NCI-H524 treated with DMSO at 0.1 percent for 48 hours (cell line): ENCODE data around the gene ZNF581.

Experiments used
- DNase-seq: peaks from one replicate; lab custom pipeline; 2025; lab: John Stamatoyannopoulos, UW

The ZNF581 gene

GRCh38 chr19:55648585-55649267, 5.3 kb downstream of the ZNF581 start:
- DNase-seq: no peak

DNA sequence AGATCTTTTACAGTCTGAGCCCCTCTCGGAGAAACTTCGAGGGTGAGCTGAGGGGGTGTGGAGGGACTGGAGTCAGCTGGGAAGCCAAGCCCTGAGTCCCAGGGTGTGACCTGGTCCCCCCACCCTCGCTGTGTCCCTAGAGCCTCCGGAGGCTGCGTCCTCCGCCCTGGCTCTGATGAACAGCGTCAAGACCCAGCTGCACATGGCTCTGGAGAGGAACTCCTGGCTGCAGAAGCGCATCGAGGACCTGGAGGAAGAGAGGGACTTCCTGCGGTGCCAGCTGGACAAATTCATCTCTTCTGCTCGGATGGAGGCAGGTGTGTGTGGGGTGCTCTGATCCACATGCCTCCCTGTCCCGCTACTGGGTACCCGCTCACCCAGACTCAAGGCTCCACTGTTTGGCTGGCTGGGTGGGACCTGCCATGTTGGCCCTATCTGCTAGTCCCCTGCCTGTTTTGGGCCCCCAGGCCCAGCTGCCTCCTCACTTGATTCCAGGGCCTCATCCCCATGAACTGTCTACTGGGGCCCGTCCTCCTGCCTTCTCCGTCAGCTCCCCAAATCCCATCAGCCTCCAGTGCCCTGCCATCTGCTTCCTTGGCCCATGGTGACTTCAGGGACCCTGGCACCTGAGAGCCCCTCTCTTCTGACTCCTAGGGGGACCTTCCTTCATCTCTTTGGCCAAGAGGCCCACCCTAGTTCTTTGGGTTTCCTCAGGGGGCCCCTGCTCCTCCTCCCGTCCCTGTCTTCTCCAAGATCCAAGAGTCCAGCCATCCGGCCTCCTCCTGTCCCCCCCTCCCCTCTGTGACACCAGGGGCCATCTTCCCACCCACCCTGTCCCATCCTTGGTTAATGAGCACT, 6.0 kb downstream of the ZNF581 start:
- DNase-seq: no peak

DNA sequence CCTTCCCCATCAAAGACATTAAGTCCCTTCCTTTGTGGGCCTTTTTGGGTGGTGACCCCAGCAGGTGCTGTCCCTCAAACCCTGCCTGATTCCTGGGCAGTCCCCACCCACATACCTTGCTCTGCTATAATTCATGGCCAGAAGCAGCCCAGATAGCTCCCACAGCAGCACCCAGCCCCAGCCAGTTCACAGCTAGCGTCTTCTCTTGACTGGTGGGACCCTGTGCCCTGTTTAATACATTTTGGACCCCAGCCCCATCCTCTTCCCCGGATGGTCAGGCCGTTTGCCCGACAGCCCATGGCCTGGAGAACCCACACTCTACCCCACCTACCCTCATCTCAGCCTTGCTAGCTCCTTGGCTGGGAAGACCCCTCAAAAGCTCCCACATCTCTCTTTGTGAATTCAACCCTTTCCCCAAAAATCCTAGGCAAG, 6.7 kb downstream of the ZNF581 start:
- no peak for DNase-seq

DNA sequence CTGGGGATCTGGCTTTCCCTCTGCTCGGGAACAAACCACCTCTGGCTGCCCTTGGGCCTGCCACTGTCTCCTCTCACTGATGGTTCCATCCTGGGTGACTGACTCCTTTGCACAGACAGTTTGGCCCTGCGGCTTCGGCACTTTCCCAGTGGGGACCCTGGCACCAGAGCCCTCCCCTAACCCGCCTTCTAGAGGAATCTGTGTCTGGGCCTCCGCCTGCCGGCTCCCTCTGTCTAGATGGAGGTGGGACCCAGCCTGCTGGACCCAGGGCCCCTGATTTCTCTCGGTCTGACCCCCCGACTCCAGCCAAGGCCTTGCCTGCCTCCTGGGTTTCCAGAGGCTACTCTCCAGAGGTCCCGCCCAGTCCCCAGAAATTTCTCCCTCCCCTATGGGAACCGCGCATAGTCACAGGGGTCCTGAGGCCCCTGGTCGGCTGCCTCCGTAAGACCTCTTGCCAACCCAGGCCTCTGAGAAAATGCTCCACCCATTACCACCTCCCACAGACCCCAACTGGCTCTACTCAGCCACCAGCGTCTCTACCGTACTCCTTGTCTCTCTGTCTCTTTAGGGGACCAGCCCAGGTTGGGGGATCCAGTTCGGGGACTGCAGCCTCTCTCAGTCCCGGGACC, 7.3 kb downstream of the ZNF581 start:
- DNase-seq: no peak

- DNase-seq: no peak
Measured at GRCh38 chr19:55651236-55651635, 7.8 kb downstream of the ZNF581 start.

DNA sequence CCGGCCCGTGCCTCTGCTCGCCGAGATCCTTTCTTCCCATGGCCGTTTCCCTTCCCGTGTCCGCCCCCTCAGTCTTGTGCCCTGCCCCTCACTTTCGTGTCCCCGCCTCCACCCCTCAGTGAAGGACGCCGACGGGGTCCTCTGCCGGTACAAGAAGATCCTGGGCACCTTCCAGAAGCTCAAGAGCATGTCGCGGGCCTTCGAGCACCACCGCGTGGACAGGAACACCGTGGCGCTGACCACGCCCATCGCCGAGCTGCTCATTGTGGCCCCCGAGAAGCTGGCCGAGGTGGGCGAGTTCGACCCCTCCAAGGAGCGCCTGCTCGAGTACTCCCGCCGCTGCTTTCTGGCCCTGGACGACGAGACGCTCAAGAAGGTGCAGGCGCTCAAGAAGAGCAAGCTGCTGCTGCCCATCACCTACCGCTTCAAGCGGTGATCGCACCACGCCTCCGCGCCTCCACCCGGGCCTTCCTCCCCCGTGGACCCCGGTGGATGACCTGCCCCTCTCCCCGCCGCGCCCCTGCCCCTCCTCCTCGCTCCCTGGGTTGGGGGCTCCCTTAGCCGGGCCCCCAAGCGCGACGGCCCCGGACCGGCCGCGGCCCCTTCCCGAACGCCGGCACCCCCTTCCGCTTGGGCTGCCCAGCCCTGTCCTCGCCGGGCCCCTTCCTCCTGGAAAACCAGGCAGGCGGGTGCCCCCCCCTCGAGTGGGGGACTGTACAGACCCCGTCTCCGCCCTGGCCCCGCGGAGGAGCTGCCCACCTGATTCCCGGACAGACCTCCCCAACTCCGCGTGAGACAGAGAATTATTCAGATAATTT, 9.1 kb downstream of the ZNF581 start:
- no peak for DNase-seq

DNA sequence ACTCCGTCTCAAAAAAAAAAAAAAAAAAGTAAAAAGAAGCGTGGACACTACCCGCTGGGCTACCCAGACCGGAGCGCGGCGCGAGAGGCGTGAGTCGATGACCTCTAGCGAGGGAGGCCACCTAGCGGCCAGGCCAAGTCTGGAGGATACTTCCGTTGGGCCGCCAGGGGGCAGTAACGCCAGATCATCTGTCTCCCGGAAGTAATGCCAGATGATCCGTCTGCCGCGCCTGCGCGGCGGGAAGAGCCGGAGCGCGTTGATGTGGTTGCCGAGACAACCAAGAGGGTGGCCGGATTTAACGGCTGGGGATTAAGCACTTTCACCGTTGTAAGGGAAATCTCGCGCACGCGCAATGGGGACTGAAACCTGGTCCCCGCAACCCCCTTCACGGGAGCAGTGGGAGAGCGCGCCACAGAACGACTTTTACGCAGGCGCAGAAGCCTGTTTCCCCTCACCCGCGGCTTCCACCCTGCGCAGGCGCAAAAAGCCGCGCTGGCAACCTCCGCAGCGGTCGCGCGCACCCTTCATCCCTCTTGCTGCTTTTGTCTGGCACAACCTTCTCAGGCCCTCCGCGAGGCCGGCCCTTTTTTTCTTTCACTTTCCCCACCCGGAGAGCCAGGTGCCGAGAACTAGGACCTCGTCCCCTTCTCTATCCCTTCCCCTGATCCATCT, 10.3 kb downstream of the ZNF581 start:
- DNase-seq: peak; percentile 93

DNA sequence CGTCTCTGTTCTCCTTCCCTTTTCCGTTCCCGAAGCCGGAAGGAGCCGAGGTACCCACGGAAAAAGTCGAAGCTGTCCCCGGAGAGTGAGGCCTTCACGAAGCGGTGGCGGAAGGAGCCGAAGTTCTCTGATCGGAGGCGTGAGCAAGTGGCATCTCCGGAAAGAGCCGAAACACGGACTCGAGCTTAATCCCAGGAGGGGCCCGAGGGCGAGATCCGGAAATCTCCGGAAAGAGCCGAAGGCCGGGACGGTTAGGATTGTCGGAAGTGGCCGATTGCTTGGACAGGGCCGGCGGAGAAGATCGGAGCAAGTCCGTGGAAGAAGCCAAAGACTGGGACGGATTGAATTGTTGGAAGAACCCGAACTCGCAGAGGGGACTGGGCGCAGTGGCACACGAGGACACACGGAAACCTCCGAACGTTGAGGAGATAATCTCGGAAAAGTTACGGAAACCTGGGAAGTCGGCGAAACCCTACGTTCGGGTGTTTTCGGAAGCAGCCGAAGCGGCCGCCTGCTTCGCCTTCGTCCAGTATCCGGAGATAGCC, 10.9 kb downstream of the ZNF581 start:
- peak; percentile 93 for DNase-seq

DNA sequence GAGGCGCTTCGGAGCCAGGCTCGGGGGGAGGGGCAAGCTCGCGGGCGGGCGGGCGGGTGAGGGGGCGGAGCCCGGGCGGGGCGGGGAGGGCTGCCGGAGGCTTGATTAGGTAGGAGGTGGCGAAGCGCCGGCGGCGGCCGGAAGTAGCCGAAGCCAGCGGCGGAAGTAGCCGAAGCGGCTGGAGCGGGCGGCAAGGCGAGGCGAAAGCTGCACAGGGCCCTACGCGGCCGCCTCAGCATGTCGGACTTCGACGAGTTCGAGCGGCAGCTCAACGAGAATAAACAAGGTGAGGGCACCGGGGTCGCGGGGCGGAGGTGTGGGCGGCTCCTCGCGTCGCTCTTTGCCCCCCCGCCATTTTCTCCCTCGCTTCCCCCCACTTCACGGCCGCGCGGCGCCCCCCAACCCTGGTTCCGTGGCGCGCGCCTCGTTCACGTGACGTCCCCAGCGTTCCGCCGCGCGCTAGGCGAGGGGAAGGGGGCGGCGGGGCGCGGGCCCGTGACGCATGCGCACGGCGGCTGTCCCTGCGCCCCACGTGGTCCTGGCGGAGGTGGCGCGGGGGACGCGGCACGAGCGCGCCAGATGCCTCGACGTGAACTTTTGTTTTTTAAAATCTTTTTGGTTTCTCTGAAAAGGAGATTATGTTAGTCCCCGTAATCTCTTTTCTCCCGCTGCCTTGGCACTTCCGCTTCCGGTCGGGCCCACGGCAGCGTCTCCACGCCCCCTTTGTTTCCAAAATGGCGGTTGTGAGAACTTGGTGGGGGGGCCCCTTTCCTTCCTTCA, 11.6 kb downstream of the ZNF581 start, which contains the start of gene U2AF2:
Gene U2AF2, plus strand, starts transcription at position 168 of the 780 bp plus-strand sequence. Its CDS starts 70 bp downstream, at position 238.
- DNase-seq: peak; percentile 62

DNA sequence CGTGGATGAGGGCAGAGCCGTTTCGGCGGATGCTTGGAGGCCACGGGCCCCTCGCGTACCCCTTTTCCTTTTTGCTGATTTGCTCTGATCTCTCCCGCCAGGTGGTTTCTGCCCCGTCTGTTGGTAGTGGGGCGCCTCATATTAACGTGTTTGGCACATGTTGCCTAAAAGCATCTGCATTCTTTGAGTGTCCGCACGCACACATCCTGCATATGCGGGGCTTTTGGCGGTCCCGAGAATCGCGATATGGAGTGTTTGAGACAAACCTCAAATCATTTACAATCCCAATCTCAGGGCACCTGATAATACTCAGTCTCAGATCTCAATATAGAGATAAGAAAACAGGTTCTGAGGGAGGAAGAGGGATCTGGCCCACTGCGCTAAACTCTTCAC, 12.2 kb downstream of the ZNF581 start:
- no peak for DNase-seq

DNA sequence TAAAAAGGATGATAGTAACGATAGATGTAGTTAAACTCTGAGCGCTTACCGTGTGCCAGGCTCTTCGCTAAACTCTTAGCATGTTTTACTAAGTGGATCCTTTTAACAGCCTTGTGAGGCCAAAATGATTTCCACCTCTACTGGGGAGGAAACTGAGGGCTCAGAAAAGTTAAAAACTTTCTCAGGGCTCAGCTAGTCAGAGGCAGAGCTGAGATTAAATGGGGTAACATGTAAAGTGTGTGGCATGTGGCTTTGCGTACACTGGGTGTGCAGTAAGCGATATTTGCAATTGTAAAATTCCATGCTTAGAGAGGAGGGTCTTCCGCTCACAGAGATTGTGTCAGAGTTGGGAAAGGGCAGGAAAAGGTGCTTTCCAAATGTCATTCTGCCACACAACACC, 13.1 kb downstream of the ZNF581 start:
- no peak for DNase-seq

DNA sequence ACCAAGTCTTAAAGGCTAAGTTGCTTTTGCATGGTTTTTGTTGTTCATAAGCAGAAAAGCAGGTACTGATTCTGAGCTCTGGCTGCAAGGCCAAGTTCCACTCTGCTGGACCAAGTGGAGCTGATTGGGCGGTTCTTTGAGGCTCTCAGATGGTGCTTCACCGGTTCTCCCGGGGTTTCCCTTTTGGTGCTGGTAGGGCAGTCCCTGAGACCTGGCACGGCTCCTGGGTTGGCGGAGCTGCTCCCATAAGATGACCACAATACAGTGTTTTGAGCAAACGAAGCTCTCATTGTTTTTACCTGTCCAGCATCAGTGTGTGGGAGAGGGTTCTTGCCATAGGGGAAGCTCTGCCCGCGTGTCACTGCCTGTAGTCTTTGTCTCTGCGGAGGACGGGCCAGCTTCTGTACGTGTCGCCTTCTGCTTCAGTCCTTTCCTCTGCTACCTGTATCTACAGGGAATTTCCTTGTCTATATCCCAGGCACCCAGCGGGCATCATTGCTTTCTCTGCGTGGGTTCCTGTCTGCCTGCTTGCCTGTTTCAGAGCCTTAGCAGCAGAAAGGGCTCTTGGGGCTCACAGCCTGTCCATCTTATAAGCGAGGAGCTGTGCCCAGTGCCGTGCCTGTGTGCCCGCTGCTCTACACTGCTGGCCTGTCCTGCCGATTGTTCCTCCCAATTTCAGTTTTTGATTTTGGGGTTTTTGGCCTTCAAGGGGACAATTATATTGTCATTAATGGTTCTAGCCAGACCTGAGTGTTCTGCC, 13.7 kb downstream of the ZNF581 start:
- no peak for DNase-seq

- DNase-seq: no peak
Measured at GRCh38 chr19:55658846-55659459, 15.5 kb downstream of the ZNF581 start.

DNA sequence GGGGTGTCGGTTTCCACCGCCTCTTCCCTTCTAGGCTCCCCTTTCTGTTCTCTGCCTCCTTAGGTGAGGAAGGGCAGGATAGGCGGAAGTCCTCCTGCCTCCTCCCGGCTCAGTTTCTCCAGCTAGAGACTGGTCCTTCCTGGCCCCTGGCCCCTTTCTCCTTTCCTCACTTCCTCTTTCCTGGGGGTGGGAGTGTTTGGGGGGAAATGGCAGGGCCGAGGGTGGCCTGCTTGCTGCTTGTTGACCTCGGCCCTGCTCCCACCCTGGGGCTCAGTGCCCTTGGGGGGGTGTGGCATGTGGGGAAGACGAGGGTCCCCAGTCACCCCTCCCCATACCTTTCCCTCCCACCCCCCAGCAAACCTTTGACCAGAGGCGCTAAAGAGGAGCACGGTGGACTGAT, 16.4 kb downstream of the ZNF581 start:
- DNase-seq: no peak

GRCh38 chr19:55660404-55660803, 17.0 kb downstream of the ZNF581 start:
- DNase-seq: no peak

- DNase-seq: no peak
Measured at GRCh38 chr19:55660991-55661390, 17.5 kb downstream of the ZNF581 start.

DNA sequence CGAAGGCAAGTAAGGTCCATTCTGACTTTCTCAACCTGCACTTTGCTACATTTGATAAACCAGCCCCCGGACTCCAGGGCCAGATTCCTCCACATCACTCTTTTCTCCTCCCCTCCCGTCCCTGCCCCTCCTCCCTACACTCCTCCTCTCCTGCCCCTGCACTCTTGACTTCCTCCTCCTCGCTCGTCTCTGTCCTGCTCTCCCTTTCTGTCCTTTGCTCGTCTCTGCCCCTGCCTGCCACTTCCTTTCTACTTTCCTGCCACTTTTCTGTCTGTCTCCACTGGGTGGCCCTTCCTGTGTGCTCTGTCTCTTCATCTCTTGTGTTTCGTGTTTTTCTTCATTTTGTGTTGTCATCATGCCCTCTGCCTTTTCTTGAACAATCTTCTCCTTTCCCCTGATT, 18.4 kb downstream of the ZNF581 start:
- no peak for DNase-seq

GRCh38 chr19:55663846-55664536, 20.5 kb downstream of the ZNF581 start:
- no peak for DNase-seq
